Subcutaneous adipose tissue (tissue), 4 donors: Measurements from ENCODE around the gene GMPS. TPM values are rescaled to one million over a fixed set of nuclear protein-coding genes. Genes with fewer than 3 reads are reported as not detected.

ENCODE experiments used
- CTCF ChIP-seq: fragments of 450-650 bp; IDR thresholded peaks from one replicate; pipeline ENCODE4 v1.5.1; 2016; ENCODE audit warnings: low read depth, mild to moderate bottlenecking, control low read depth, antibody characterized with exemption, moderate library complexity
- total RNA-seq, 4 donors: library from RNA; depleted of rRNA; stranded (reverse); fragments of >200 nt; gene quantifications; one replicate each; pipeline ENCODE4 v1.1.0, GENCODE V29; 2016

GMPS gene
- total RNA-seq, 4 donors from 2014 or later, result 27.1 to 37.5 (median 29.5) TPM

GRCh38 chr3:155871746-155872158 lies 1.3 kb downstream of the GMPS start:
- no peak for TF ChIP-seq CTCF

GRCh38 chr3:155872904-155873646 lies 2.6 kb downstream of the GMPS start:
- TF ChIP-seq CTCF, result no peak

- no peak for TF ChIP-seq CTCF
Observed at GRCh38 chr3:155876037-155876436, 5.6 kb downstream of the GMPS start.

- TF ChIP-seq CTCF, result no peak
Observed at GRCh38 chr3:155876503-155876902, 6.1 kb downstream of the GMPS start.

- no peak for TF ChIP-seq CTCF
Observed at GRCh38 chr3:155880286-155880685, 9.8 kb downstream of the GMPS start.

GRCh38 chr3:155884292-155884691 lies 13.8 kb downstream of the GMPS start:
- TF ChIP-seq CTCF, result no peak

- no peak for TF ChIP-seq CTCF
Observed at GRCh38 chr3:155885292-155885691, 14.8 kb downstream of the GMPS start.
